NCI-H1694 treated with DMSO at 0.1 percent for 48 hours (cell line): ENCODE results near the gene ANKRD9.

Experiments
- DNase-seq: peaks from one replicate; lab custom pipeline; 2025; lab: John Stamatoyannopoulos, UW

The ANKRD9 gene

DNA sequence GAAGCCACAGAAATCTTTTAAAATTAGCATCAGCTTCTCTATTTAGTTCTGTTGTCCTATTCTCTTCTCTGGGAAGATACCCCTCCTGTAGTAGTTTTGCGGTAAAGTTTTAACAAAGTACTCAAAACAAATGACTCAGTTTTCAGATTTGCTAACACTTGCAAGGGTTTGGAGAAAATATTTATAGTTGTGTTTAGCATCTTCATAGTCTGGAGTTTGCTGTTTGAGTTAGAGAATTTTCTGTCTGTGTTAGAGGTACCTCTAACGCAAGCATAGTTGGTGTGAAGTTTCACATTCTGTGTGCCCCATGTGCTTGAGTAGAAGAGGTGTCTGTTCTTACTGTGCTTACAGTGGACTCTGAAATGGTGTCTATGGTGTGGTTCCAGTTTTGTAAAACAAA is 36.0 kb downstream of the ANKRD9 start:
- no peak for DNase-seq

- no peak for DNase-seq
Measured at GRCh38 chr14:102472791-102473150, 36.8 kb downstream of the ANKRD9 start.

- no peak for DNase-seq
Measured at GRCh38 chr14:102471921-102472790, 37.4 kb downstream of the ANKRD9 start.

GRCh38 chr14:102469261-102469660 is 40.3 kb downstream of the ANKRD9 start:
- no peak for DNase-seq

DNA sequence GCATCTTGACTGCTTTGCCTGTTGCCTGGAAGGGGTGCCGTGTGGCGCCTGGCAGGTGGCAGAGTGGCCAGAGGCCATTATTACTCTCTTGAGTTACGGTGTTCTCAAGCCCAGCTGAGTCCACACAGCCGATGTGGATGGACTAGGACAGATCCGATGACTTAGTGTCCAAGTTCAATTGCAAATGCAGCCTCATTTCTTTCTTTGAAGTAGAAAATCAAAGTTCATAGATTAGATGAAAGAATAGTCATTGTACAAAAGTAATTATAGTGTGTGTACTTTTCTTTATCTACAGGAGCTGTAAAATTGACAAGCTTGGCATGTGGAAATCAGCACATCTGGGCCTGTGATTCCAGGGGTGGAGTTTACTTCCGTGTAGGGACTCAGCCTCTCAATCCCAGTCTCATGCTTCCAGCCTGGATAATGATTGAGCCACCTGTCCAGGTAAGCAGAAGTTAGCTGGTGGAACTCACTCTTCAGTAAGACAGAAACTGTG is 44.7 kb downstream of the ANKRD9 start:
- DNase-seq = no peak

GRCh38 chr14:102464006-102464405 is 45.6 kb downstream of the ANKRD9 start:
- no peak for DNase-seq

DNA sequence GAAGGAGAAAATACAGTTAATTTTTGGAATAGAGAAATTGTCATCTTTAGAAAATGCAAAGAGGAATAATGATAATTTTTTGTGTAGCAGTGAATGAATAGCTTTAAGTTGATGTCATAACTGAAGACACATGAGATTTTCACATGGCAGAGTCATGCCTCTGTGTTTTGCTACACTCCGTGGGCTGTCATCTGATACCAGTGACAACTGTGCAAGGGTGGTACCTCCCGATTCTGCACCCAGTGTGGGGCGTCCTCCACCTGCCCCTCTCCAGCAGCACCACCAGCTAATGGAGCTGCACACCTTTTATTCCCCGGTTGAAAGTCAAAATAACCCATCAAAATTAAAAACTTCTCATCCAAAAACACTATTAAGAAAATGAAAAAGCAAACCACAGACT is 47.2 kb downstream of the ANKRD9 start:
- no peak for DNase-seq

GRCh38 chr14:102461490-102462338 is 47.9 kb downstream of the ANKRD9 start:
- DNase-seq = no peak

GRCh38 chr14:102457509-102457908 is 52.1 kb downstream of the ANKRD9 start:
- DNase-seq = no peak

DNA sequence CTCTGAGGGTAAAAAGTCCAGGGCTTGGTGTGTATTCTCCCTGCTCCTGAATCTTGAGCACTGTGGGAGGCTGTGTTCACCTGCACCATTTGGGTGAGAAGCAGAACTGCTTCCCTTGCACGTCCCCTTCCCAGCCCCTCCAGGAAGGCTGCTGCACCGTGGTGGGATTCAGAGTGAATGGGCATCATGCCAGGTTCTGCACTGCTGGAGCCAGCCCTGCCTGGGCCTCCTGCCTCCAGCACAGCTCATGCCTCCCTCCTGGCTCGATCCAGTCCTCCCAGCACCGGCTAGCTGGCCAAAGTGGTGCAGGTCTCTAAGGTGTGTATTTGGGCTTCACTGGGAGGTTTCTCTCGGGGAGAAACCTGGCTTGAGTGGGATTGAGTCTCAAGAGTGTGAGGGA is 54.9 kb downstream of the ANKRD9 start:
- DNase-seq = no peak

GRCh38 chr14:102452302-102452701 is 57.3 kb downstream of the ANKRD9 start:
- no peak for DNase-seq
